Immature natural killer cell (primary cell): Measurements from ENCODE around the gene DAW1. TPM values are rescaled to one million over a fixed set of nuclear protein-coding genes. Genes with fewer than 3 reads are reported as not detected.
"Not testable (repeated sequence)": the region's sequence is repeated elsewhere in the genome, so short reads cannot be mapped to it uniquely, and the experiment has no call there.

Experiments
- DNase-seq, 3 donors: peaks; one replicate each; pipeline ENCODE4 v3.0.0; 2022; ENCODE audit warnings: mixed read lengths in 1 of 3
- H3K27ac Mint-ChIP-seq, 6 donors: one replicate each; pipeline ENCODE4 v1.8.0; 2020; ENCODE audit warnings: mixed read lengths in 6 of 6, mild to moderate bottlenecking in 5 of 6, inconsistent platforms in 4 of 6, moderate library complexity in 3 of 6
- H3K27me3 Mint-ChIP-seq, 3 donors: one replicate each; pipeline ENCODE4 v1.8.0; 2020 to 2021; ENCODE audit warnings: low read depth in 3 of 3, mild to moderate bottlenecking in 3 of 3, mixed read lengths in 3 of 3, moderate library complexity in 3 of 3, inconsistent platforms in 1 of 3
- H3K36me3 Mint-ChIP-seq, 3 donors: one replicate each; pipeline ENCODE4 v1.8.0; 2020; ENCODE audit warnings: mixed read lengths in 3 of 3, inconsistent platforms in 2 of 3, mild to moderate bottlenecking in 2 of 3
- H3K4me1 Mint-ChIP-seq, 2 donors: one replicate each; pipeline ENCODE4 v1.8.0; 2020; ENCODE audit warnings: inconsistent platforms in 2 of 2, mild to moderate bottlenecking in 2 of 2, mixed read lengths in 2 of 2, moderate library complexity in 1 of 2
- H3K4me3 Mint-ChIP-seq, 5 donors: one replicate each; pipeline ENCODE4 v1.8.0; 2020; ENCODE audit warnings: mild to moderate bottlenecking in 5 of 5, mixed read lengths in 5 of 5, inconsistent platforms in 3 of 5, moderate library complexity in 3 of 5
- H3K9me3 Mint-ChIP-seq, 6 donors: one replicate each; pipeline ENCODE4 v1.8.0; 2020; ENCODE audit warnings: mild to moderate bottlenecking in 6 of 6, mixed read lengths in 6 of 6, inconsistent platforms in 4 of 6, moderate library complexity in 3 of 6
- polyA plus RNA-seq, 3 donors: library from polyadenylated mRNA; unstranded; fragments of 300-500 nt; fragmentation: Illumina TruSeq; gene quantifications; one replicate each; pipeline ENCODE4 v1.2.3, GENCODE V29; 2021

Gene DAW1
- polyA plus RNA-seq, 3 donors from 2014 or later = not detected

- Mint-ChIP-seq H3K4me1 (no peaks in the 10 kb centered on the region), H3K27me3 (no peaks in the 10 kb centered on the region), H3K9me3 (peaks cover 0 to 2% (median 0%) of the 10 kb centered on the region in 6 donors), H3K27ac (no peak overlapping the region), H3K4me3 (no peak overlapping the region), H3K36me3 (no peaks in the 10 kb centered on the region)
- no peak for DNase-seq
Measured at GRCh38 chr2:227906991-227907390, 35.6 kb downstream of the DAW1 start.

GRCh38 chr2:227908266-227909054 lies 37.0 kb downstream of the DAW1 start:
- Mint-ChIP-seq H3K4me1 (no peaks in the 10 kb centered on the region), H3K27ac (no peak overlapping the region), H3K4me3 (no peak overlapping the region), H3K36me3 (no peaks in the 10 kb centered on the region), H3K9me3 (peaks cover 0 to 2% (median 0%) of the 10 kb centered on the region in 6 donors), H3K27me3 (no peaks in the 10 kb centered on the region)
- no peak for DNase-seq

- no peak overlapping the region for H3K27ac Mint-ChIP-seq
Measured at GRCh38 chr2:227914362-227914761, 42.9 kb downstream of the DAW1 start.

GRCh38 chr2:227921648-227922047 lies 50.2 kb downstream of the DAW1 start:
- no peaks in the 10 kb centered on the region for H3K27me3 Mint-ChIP-seq
- H3K4me1 Mint-ChIP-seq = no peaks in the 10 kb centered on the region
- no peaks in the 10 kb centered on the region for H3K36me3 Mint-ChIP-seq
- no peak overlapping the region for H3K4me3 Mint-ChIP-seq
- peaks cover 0 to 9% (median 2%) of the 10 kb centered on the region in 6 donors for H3K9me3 Mint-ChIP-seq
- no peak overlapping the region for H3K27ac Mint-ChIP-seq
- DNase-seq = no peak

More at GRCh38 chr2:227914362-227914761, 42.9 kb downstream of the DAW1 start:
- no peak for DNase-seq
- H3K36me3 Mint-ChIP-seq = no peaks in the 10 kb centered on the region
- no peak overlapping the region for H3K4me3 Mint-ChIP-seq
- no peaks in the 10 kb centered on the region for H3K27me3 Mint-ChIP-seq
- peaks cover 0 to 6% (median 0%) of the 10 kb centered on the region in 6 donors for H3K9me3 Mint-ChIP-seq
- H3K4me1 Mint-ChIP-seq = no peaks in the 10 kb centered on the region

GRCh38 chr2:227932001-227932400 lies 60.6 kb downstream of the DAW1 start:
- DNase-seq = no peak
- no peak overlapping the region for H3K4me3 Mint-ChIP-seq
- H3K27me3 Mint-ChIP-seq = peaks cover 0 to 3% (median 0%) of the 10 kb centered on the region in 3 donors
- H3K36me3 Mint-ChIP-seq = no peaks in the 10 kb centered on the region
- no peaks in the 10 kb centered on the region for H3K4me1 Mint-ChIP-seq
- H3K27ac Mint-ChIP-seq = no peak overlapping the region
- peaks cover 0 to 10% (median 3%) of the 10 kb centered on the region in 6 donors for H3K9me3 Mint-ChIP-seq

- Mint-ChIP-seq H3K27me3 (peaks cover 0 to 3% (median 0%) of the 10 kb centered on the region in 3 donors), H3K27ac (no peak overlapping the region), H3K36me3 (no peaks in the 10 kb centered on the region), H3K9me3 (peaks cover 0 to 8% (median 3%) of the 10 kb centered on the region in 6 donors), H3K4me3 (no peak overlapping the region), H3K4me1 (no peaks in the 10 kb centered on the region)
- DNase-seq = no peak
Measured at GRCh38 chr2:227932403-227932802, 61.0 kb downstream of the DAW1 start.

GRCh38 chr2:227933884-227934283 lies 62.5 kb downstream of the DAW1 start:
- H3K4me1 Mint-ChIP-seq = no peaks in the 10 kb centered on the region
- peaks cover 0 to 3% (median 0%) of the 10 kb centered on the region in 3 donors for H3K27me3 Mint-ChIP-seq
- peaks cover 0 to 8% (median 3%) of the 10 kb centered on the region in 6 donors for H3K9me3 Mint-ChIP-seq
- H3K4me3 Mint-ChIP-seq = no peak overlapping the region
- DNase-seq = no peak
- H3K27ac Mint-ChIP-seq = no peak overlapping the region
- no peaks in the 10 kb centered on the region for H3K36me3 Mint-ChIP-seq

- H3K9me3 Mint-ChIP-seq, H3K4me3 Mint-ChIP-seq, DNase-seq, H3K27ac Mint-ChIP-seq, H3K27me3 Mint-ChIP-seq, H3K4me1 Mint-ChIP-seq, H3K36me3 Mint-ChIP-seq: not testable (repeated sequence)
Measured at GRCh38 chr2:227936249-227936648, 64.8 kb downstream of the DAW1 start.

- no peak overlapping the region for H3K27ac Mint-ChIP-seq
- no peak for DNase-seq
Measured at GRCh38 chr2:227939271-227940027, 68.0 kb downstream of the DAW1 start.

GRCh38 chr2:227942021-227942420 lies 70.6 kb downstream of the DAW1 start:
- Mint-ChIP-seq H3K4me3 (no peak overlapping the region), H3K36me3 (peaks cover 0 to 3% (median 0%) of the 10 kb centered on the region in 3 donors), H3K9me3 (peaks cover 0 to 12% (median 6%) of the 10 kb centered on the region in 6 donors), H3K27ac (no peak overlapping the region), H3K4me1 (no peaks in the 10 kb centered on the region), H3K27me3 (peaks cover 0 to 2% (median 1%) of the 10 kb centered on the region in 3 donors)
- no peak for DNase-seq

More at GRCh38 chr2:227939271-227940027, 68.0 kb downstream of the DAW1 start:
- Mint-ChIP-seq H3K36me3 (peaks cover 0 to 3% (median 0%) of the 10 kb centered on the region in 3 donors), H3K4me1 (no peaks in the 10 kb centered on the region), H3K27me3 (peaks cover 0 to 3% (median 1%) of the 10 kb centered on the region in 3 donors), H3K4me3 (no peak overlapping the region), H3K9me3 (peaks cover 0 to 13% (median 7%) of the 10 kb centered on the region in 6 donors)

- Mint-ChIP-seq H3K4me1 (no peaks in the 10 kb centered on the region), H3K27ac (no peak overlapping the region), H3K36me3 (peaks cover 0 to 3% (median 0%) of the 10 kb centered on the region in 3 donors), H3K9me3 (peaks cover 0 to 12% (median 6%) of the 10 kb centered on the region in 6 donors), H3K27me3 (peaks cover 0 to 2% (median 1%) of the 10 kb centered on the region in 3 donors), H3K4me3 (no peak overlapping the region)
- DNase-seq = no peak
Measured at GRCh38 chr2:227942965-227943364, 71.5 kb downstream of the DAW1 start.

- no peaks in the 10 kb centered on the region for H3K4me1 Mint-ChIP-seq
- H3K27me3 Mint-ChIP-seq = no peaks in the 10 kb centered on the region
- no peak overlapping the region for H3K27ac Mint-ChIP-seq
- DNase-seq = no peak
- peaks cover 0 to 6% (median 3%) of the 10 kb centered on the region in 6 donors for H3K9me3 Mint-ChIP-seq
- no peaks in the 10 kb centered on the region for H3K36me3 Mint-ChIP-seq
- H3K4me3 Mint-ChIP-seq = no peak overlapping the region
Measured at GRCh38 chr2:227960317-227960716, 88.9 kb downstream of the DAW1 start.

GRCh38 chr2:227971619-227972230 lies 100.3 kb downstream of the DAW1 start:
- H3K9me3 Mint-ChIP-seq = peaks cover 2 to 17% (median 7%) of the 10 kb centered on the region in 6 donors
- H3K4me1 Mint-ChIP-seq = no peaks in the 10 kb centered on the region
- no peak overlapping the region for H3K27ac Mint-ChIP-seq
- DNase-seq = no peak
- H3K27me3 Mint-ChIP-seq = no peaks in the 10 kb centered on the region
- no peak overlapping the region for H3K4me3 Mint-ChIP-seq
- no peaks in the 10 kb centered on the region for H3K36me3 Mint-ChIP-seq

GRCh38 chr2:227973241-227973640 lies 101.8 kb downstream of the DAW1 start:
- H3K4me1 Mint-ChIP-seq = no peaks in the 10 kb centered on the region

More at GRCh38 chr2:227973241-227973640, 101.8 kb downstream of the DAW1 start:
- Mint-ChIP-seq H3K27me3 (no peaks in the 10 kb centered on the region), H3K4me3 (no peak overlapping the region), H3K36me3 (no peaks in the 10 kb centered on the region), H3K27ac (no peak overlapping the region), H3K9me3 (peaks cover 4 to 22% (median 7%) of the 10 kb centered on the region in 6 donors)
- DNase-seq = no peak
